ELF-1 (cell line): Measurements from ENCODE around the gene TUSC2.
A peak's percentile ranks its signal among the peaks of the same experiment; 100 is the strongest.

ENCODE experiments used
- DNase-seq: peaks from one replicate; pipeline ENCODE4 v3.0.0-alpha.2; 2016; ENCODE audit warnings: low read depth, low spot score

TUSC2 gene

DNA sequence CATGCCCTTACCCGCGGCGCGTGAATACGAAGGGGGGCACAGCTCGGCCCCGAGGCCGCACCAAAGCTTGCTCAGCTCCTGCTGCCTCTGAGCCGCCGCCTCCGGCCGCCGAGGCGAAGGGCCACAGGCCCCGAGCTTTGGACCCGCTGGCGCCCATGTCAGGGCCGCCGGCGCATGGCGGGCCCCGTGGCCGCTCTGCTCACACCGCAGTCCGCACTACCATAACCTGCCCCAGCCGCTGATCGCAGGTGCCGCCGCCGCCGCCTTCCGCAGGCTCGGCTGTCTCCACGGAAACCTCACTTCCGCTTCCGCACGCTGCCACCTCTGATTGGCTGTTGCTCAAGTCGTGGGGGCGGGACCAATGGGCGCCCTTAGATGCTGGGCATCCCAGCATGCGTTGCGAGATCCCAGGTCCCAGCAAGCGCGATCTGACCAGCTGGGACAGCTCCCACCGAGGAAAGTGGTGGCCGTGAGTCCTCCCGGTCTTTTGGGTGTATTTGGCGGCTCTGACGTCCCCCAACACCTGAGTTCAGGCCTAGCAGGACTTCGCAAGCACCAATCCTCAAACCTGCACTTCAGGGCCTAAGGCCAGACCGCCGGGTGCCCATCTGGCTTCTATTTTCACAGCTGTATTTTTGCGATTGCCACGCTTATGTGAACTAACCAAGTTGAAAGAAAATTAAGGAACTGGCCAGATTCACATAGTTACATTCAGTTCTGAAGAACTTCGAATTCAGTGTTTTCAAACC, at the start of gene TUSC2:
Gene TUSC2, minus strand, starts transcription at position 281 of the 749 bp plus-strand sequence. Its CDS starts 124 bp downstream, at position 157.
- DNase-seq: peak; percentile 97

DNA sequence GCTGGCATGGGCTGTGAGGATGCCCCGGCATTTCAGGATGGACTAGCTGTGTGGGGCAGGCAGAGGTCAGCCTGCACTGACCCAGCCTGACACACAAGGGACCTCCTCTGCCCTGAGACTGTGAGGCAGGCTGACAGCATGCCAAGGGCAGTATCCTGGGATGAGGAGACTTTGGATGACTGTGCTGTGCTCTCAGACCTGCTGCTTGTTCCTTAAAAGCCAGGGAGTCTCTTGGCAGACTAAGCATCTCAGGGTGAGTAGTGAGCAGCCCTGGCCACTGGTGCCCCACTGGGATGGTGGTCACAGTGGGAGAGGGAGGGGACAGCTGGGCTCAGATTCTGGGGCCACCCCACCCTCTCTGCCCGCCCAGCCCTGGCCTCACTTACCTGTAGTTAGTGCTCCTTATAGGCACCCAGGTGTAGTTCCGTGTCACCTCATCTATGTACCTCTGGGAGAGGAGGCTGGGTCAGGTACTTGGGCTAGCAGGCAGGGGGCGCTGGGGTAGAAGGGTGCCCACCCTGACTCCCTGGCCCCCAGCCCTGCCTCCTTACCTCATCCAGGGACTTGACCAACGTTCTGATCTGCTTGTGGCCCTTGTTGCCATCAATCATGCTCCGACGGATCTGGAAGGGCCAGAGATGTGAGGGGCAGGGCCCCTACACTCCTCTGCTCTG, 47.4 kb upstream of the TUSC2 start:
- peak; percentile 30 for DNase-seq

DNA sequence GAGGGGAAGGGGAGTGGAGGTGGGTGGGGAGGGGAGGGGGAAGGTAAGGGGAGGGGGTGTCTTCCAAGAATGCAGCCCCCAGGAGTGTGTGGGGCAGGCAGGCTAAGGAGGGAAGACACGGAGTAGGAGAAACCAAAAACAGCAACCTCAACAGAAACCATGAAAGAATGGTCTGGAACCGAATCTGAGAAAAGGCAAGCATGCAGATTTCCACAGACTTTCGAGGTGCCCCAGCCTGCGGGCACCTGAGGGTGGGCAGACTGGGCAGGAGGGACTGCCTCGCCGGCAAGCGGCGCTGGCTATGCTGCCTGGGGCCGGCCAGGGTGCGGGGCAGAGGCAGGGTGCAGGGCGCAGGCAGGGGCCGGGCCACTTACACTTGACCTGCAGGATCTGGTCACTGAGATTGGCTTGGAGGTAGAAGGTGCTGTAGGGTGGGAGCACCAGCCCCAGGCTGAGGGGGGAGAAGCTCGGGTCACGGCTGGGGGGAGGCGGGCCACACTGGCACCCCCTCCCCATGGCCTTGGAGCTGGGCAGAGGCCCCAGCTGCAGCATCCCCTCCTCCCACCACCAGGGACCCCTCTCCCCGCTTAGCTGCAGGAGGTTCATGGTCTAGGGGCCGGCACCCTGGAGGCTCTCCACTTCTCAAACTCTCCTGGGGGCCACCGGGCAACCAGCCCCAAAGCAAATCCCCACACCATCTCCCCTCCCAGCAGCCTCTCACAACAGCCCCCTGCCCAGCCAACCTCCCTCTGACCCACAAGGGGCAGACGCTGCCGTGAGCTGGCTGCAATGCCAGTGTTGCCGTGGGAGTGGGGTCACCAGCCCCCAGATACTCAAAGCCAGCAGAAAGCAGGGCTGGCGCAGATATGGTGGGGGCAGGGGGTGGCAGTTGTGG, 46.6 kb upstream of the TUSC2 start:
- DNase-seq: no peak

- no peak for DNase-seq
These were observed 45.4 kb upstream of the TUSC2 start for GRCh38 chr3:50373146-50374051.

GRCh38 chr3:50372349-50372748, 44.3 kb upstream of the TUSC2 start:
- DNase-seq: no peak

DNA sequence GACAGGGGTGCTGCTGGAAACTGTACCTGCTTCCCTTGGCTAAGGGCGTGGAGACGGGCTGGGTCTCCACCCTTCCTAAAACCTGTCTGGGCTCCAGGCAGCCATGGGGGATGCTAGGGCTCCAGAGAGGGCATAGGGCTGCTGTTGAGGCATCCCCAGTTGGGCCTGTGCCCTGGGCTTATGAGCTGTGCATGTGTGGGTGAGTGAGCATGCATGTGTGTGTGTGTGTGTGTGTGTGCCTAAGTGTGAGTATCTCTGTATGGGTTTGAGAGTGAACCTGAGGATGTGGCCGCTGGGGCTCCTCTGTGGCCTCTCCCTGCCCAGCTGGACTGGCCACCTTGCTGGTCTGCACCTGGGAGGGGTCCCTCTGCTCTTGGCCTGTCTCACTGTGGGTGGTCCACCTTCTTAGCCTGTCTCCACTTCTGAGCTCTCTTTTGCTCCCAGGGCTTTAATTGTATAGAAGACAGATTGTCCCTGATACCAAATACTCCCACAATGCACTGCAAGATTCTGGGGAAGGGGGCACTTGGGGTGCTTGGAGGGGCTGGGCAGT, 43.2 kb upstream of the TUSC2 start:
- no peak for DNase-seq

GRCh38 chr3:50370594-50370993, 42.6 kb upstream of the TUSC2 start:
- no peak for DNase-seq

GRCh38 chr3:50369012-50369670, 41.1 kb upstream of the TUSC2 start:
- DNase-seq: no peak

GRCh38 chr3:50365842-50366220, 37.8 kb upstream of the TUSC2 start:
- no peak for DNase-seq

- peak; percentile 81 for DNase-seq
These were observed 37.2 kb upstream of the TUSC2 start for GRCh38 chr3:50365080-50365841.

DNA sequence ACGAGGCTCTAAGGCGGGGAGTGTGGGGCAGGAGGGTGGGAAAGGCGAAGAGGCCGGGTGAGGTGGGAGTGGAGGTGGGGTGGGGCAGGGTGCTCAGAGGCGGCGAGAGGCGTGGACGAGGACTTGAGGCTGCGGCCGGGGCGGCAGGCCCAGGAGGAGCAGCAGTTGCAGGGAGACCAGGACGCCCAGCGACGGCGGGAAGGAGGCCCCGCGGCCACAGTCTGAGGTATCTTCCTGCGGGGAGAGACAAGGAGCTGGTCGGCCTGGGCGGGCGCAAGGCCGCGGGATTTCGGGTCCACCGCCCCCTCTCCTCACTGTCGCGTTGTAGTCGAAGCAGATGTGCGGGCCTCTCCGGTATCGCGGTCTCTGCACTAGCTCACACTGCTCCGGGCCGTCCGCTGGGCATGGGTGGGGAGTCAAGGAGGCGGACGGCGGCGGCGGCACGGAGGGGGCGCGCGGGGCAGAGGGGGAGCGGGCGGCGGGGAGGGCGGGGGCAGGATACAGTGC, 36.6 kb upstream of the TUSC2 start:
- DNase-seq: peak; percentile 34

GRCh38 chr3:50359760-50360110, 31.7 kb upstream of the TUSC2 start:
- DNase-seq: no peak

DNA sequence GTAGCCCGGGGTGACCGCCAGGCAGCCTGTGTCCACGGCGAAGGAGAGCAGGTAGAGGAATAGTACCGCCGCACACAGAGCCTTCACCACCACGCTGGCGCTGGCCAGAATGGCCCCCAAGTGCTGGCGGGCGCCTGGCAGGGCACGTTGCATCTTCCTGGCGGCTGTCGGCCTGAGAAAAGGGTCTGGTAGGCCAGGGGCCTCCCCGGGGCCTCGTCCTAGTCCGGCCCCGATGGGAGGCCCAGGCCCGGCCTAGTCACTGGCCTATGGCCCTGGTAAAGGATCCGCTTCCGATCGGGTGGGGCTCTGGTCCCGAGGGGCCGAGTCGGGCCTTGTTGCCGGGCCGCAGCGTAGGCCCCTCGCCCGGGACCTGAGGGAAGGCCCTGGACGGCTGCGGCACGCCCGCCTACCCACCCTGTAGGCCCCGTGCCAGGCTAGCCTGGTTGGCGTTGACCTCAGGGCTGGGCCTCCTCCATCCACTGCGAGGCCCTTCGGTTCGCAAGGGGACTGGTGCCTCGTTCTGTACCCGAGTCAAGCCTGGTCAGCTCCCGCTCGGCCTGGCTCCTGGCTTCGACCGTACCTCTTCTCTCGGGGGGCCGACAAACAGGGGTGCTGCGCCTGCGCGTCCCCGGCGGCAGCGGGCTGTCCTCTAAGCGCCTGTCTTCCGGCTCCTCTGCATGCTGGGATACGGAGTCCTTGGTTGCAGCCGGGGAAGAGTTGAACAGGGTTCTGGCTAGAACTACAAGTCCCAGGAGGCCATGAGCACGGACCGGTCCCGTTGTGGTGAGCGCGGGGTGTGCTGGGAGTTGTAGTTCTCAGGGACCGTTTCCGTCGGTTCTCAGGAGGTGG, 31.1 kb upstream of the TUSC2 start, which contains the start of gene TMEM115:
Gene TMEM115, minus strand, starts transcription at position 611 of the 849 bp plus-strand sequence. Its CDS starts 458 bp downstream, at position 153.
- peak; percentile 97 for DNase-seq

DNA sequence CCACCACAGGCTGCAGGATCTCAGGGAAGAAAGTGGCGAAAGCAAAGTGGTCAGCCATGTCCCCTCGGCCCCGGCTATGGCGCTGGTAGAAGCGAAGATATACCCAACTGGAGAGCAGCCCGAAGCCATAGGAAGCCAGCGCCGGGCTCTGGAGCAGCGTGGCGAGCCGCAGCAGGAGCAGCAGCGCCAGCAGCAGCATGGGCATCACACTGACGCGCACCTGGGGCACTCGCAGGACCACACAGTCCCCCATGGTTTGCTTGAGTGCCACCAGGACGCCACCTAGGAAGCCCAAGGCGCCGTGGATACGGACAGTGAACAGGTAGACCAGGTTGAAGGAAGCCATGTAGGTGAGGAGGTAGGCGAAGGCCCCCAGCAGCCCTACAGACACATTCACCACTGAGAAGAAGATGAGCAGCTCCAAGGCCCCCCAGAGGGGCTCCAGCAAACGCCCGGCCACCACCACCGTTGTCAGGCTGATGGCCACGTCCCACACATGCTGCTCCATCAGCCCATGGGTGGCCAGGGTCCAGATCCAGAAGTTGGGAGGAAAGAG, 30.4 kb upstream of the TUSC2 start:
- no peak for DNase-seq

GRCh38 chr3:50357481-50357880, 29.5 kb upstream of the TUSC2 start:
- DNase-seq: no peak

DNA sequence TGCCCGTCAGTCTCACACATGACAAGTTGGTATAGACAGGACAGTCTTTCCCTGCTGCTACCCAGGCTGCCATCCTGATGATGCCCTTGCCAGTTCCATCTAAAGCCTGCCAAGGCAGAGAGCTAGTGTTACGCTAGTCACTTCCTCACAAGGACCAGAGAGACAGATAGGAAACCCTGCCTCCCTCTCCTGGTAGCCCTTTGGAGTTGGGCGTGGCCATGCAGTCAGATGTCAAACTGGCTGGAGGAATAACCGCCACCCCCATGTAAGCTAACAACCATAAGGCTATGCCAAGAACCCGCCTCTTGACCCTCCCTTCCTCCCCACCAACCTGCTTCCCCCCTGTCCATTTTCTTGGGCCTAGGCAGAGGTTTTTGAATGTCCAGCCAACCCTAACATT, 28.5 kb upstream of the TUSC2 start:
- no peak for DNase-seq

DNA sequence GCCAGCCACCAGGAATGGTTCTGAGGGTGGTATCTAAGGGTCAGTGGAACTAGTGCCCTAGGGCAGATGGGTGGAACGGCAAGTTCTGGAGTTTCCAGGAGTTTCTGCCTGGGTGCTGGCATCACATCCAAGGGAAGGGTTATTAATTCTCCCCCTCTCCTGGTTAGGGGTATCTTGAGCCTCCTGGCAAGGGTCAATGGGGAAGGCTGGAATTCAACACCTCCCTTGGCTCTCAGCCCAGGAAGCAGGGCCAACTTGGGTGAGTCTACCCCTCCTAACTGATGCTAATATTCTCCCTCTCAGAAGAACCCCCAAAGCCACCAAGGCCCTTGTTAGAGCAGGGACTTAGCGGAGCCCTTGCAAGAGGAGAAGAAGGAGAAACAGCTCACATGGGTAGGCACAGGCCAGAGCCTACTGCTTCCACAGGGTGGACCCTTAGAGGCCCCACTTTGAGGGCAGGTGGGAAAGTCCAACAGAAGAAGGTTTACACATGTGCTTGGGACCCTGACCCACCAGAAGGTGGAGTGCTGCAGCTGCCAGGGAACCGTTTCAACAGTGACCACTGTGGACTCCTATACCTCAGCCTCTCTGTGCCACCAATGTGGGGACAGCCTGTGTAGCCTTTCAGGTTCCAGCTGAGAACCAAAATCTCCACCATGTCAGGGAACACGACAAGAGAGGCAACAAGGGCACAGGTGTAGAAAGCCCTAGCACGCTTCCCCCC, 28.0 kb upstream of the TUSC2 start:
- DNase-seq: no peak
